HCT116 (cell line): ENCODE measurements around the gene NBEAL2. TPM values are rescaled to one million over a fixed set of nuclear protein-coding genes. Genes with fewer than 3 reads are reported as not detected.

Source experiments
- ATAC-seq: fragments of 200-7000 bp; cut with Tn5 transposase; 2 replicates; pipeline ENCODE4 v1.9.1; 2020; ENCODE audit warnings: mild to moderate bottlenecking, moderate library complexity
- BruUV-seq: library from RNA; stranded (reverse); fragments of 400-500 nt; replicated peaks from 2 replicates; lab custom pipeline; 2021; lab: Mats Ljungman, UMichigan
- CTCF ChIA-PET: fragments of 300-600 bp; sonication (Branson Sonifier 250); formaldehyde crosslinking; loops from one replicate; lab custom pipeline; 2021; ENCODE audit warnings: antibody characterized with exemption; lab: Charles Lee
- POLR2A ChIA-PET: fragments of 300-600, 350-600 bp; sonication (Branson Sonifier 250); formaldehyde crosslinking; loops from one replicate; lab custom pipeline; 2021; ENCODE audit warnings: antibody characterized with exemption; lab: Charles Lee
- RAD21 ChIA-PET, 2 experiments: fragments of 300-600 bp; sonication (Branson Sonifier 250); formaldehyde crosslinking; loops; one replicate each; lab custom pipeline; 2023; ENCODE audit warnings: low total read pairs in 2 of 2; ENCODE audit not compliant: uncharacterized antibody in 2 of 2, unreplicated experiment in 2 of 2, low non-redundant PET in 1 of 2; lab: Charles Lee
- DNase-seq: peaks from one replicate; pipeline ENCODE4 v3.0.0-alpha.2; 2010; ENCODE audit warnings: low read depth, low spot score
- H2AFZ ChIP-seq: fragments of 200-600 bp; shearing (Covaris generic), sonication (generic); 2 replicates; pipeline ENCODE4 v1.6.1; 2017; ENCODE audit warnings: low read depth, mixed run types, mixed read lengths, antibody characterized with exemption, low read length; ENCODE audit not compliant: poor library complexity, severe bottlenecking
- H3K27ac ChIP-seq: 2 replicates; pipeline ENCODE4 v1.5.1; 2012; ENCODE audit warnings: low read depth, low read length
- H3K27me3 ChIP-seq: fragments of 200-600 bp; sonication (generic); 2 replicates; pipeline ENCODE4 v1.6.1; 2016; ENCODE audit warnings: mixed run types, low read length, mixed read lengths; ENCODE audit not compliant: insufficient read depth
- H3K36me3 ChIP-seq, 2 experiments: fragments of 200-500 bp in 1 of 2; fragments of 200-600 bp in 1 of 2; sonication (Bioruptor generic) in 1 of 2; sonication (generic) in 1 of 2; 2 replicates each; pipeline versions ENCODE4 v1.5.1 to v1.6.1; 2014 to 2016; ENCODE audit warnings: low read length in 2 of 2, inconsistent platforms in 1 of 2, mixed read lengths in 1 of 2, mixed run types in 1 of 2; ENCODE audit not compliant: insufficient read depth in 2 of 2, control insufficient read depth in 1 of 2
- H3K4me1 ChIP-seq, 2 experiments: fragments of 200-600 bp in 1 of 2; sonication (generic) in 1 of 2; 2 replicates each; pipeline versions ENCODE4 v1.5.1 to v1.6.1; 2012 to 2017; ENCODE audit warnings: low read length in 2 of 2, inconsistent platforms in 1 of 2, mild to moderate bottlenecking in 1 of 2, mixed read lengths in 1 of 2, mixed run types in 1 of 2, moderate library complexity in 1 of 2; ENCODE audit not compliant: insufficient read depth in 2 of 2, control insufficient read depth in 1 of 2
- H3K4me2 ChIP-seq: fragments of 200-600 bp; sonication (generic); 2 replicates; pipeline ENCODE4 v1.6.1; 2017; ENCODE audit warnings: mixed run types, low read length, mixed read lengths
- H3K4me3 ChIP-seq, 2 experiments: fragments of 200-600 bp in 1 of 2; sonication (generic) in 1 of 2; replicated peaks in 1 of 2; 2 replicates each; pipeline ENCODE4 v1.5.1; 2011 to 2016; ENCODE audit warnings: low read length in 2 of 2, control low read depth in 1 of 2, low read depth in 1 of 2, mild to moderate bottlenecking in 1 of 2, mixed read lengths in 1 of 2, mixed run types in 1 of 2
- H3K79me2 ChIP-seq: fragments of 200-600 bp; sonication (generic); 2 replicates; pipeline ENCODE4 v1.6.1; 2017; ENCODE audit warnings: mild to moderate bottlenecking, mixed run types, low read length, moderate library complexity, mixed read lengths; ENCODE audit not compliant: insufficient read depth
- H3K9ac ChIP-seq: fragments of 200-600 bp; sonication (generic); 2 replicates; pipeline ENCODE4 v1.6.1; 2016; ENCODE audit warnings: low read length, mixed read lengths
- H3K9me2 ChIP-seq: fragments of 200-600 bp; sonication (generic), shearing (Covaris generic); 2 replicates; pipeline ENCODE4 v1.6.1; 2017; ENCODE audit warnings: mixed run types, mild to moderate bottlenecking, moderate library complexity; ENCODE audit not compliant: insufficient read depth
- H3K9me3 ChIP-seq, 2 experiments: fragments of 200-500 bp in 1 of 2; fragments of 200-600 bp in 1 of 2; sonication (Bioruptor generic) in 1 of 2; sonication (generic) in 1 of 2; 2 replicates each; pipeline ENCODE4 v1.6.1; 2014 to 2017; ENCODE audit warnings: low read length in 2 of 2, mixed read lengths in 2 of 2, inconsistent platforms in 1 of 2, low read depth in 1 of 2, mild to moderate bottlenecking in 1 of 2, mixed run types in 1 of 2, moderate library complexity in 1 of 2; ENCODE audit not compliant: control insufficient read depth in 1 of 2, insufficient read depth in 1 of 2
- H4K20me1 ChIP-seq: fragments of 200-600 bp; sonication (generic), shearing (Covaris generic); 2 replicates; pipeline ENCODE4 v1.6.1; 2017; ENCODE audit warnings: mixed run types, mild to moderate bottlenecking, moderate library complexity; ENCODE audit not compliant: insufficient read depth
- CBX3 ChIP-seq: IDR thresholded peaks from 2 replicates; pipeline ENCODE4 v1.6.1; 2012; ENCODE audit warnings: low read depth
- EGR1 ChIP-seq: IDR thresholded peaks from 2 replicates; pipeline ENCODE4 v1.6.1; 2012; ENCODE audit warnings: low read depth
- ELF1 ChIP-seq: IDR thresholded peaks from 2 replicates; pipeline ENCODE4 v1.6.1; 2012; ENCODE audit warnings: low read depth, borderline replicate concordance
- FOSL1 ChIP-seq: IDR thresholded peaks from 2 replicates; pipeline ENCODE4 v1.6.1; 2012; ENCODE audit warnings: low read depth
- YY1 ChIP-seq: IDR thresholded peaks from 2 replicates; pipeline ENCODE4 v1.6.1; 2011; ENCODE audit warnings: low read length, low read depth, moderate library complexity, mild to moderate bottlenecking; ENCODE audit not compliant: insufficient replicate concordance; ENCODE audit errors: extremely low read depth
- ZNF274 ChIP-seq: fragments of 200-500 bp; sonication (Bioruptor generic); IDR thresholded peaks from 2 replicates; pipeline ENCODE4 v1.6.1; 2014; ENCODE audit warnings: mild to moderate bottlenecking, low read depth, low read length, inconsistent platforms
- intact Hi-C: fragments of 100-400 bp; cut with micrococcal nuclease; formaldehyde crosslinking; loops from 2 replicates; pipeline ENCODE4 v1.10.0; 2022
- total RNA-seq: library from RNA; stranded (reverse); gene quantifications from one replicate; pipeline ENCODE4 v1.2.1, GENCODE V29; 2021; ENCODE audit not compliant: unreplicated experiment
- TF ChIP-seq, protein P1 (sequence below): IDR thresholded peaks from 2 replicates; pipeline ENCODE4 v1.6.1; 2011; ENCODE audit warnings: mild to moderate bottlenecking, low read length, moderate library complexity; ENCODE audit not compliant: insufficient replicate concordance; ENCODE audit errors: extremely low read depth

NBEAL2 gene
- total RNA-seq, 1 experiment from 2014 or later = 72.9 TPM

DNA sequence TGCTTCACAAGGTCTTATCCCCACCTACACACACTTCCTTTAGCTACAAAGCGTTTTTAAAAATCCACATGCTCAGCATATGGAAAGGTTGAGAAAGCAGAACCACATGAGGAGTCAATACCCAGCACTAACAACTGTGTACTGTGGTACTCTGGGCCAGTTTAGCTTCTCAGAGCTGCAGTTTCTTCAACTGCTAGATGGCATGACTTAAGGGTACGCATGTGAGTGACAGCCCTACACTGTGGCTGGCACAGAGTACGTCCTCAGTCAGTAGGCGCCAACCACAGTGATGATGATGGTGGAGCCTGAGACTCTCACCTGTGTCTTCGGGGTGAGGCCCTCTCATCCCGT, 20.3 kb upstream of the NBEAL2 start:
- intact Hi-C loops = no loop called here
- H3K27ac ChIP-seq = no peak overlapping the region
- BruUV-seq = no TSS peak
- peaks cover 24% of the 10 kb centered on the region for H4K20me1 ChIP-seq
- DNase-seq (no peak), ATAC-seq (no peak)
- H3K4me1 ChIP-seq = peaks cover 0 to 28% of the 10 kb centered on the region in 2 experiments; a peak in 1 of 4 replicates
- CTCF ChIA-PET = interaction anchor here (1.1 kb wide), 1 partner anchor 24 kb away, joined by 4 read pairs; no protein-coding TSS in a partner anchor
- no peaks in the 10 kb centered on the region for H3K9me3 ChIP-seq
- no peak overlapping the region for H3K4me2 ChIP-seq
- no peak for TF ChIP-seq ZNF274
- TF ChIP-seq, protein P1, sequence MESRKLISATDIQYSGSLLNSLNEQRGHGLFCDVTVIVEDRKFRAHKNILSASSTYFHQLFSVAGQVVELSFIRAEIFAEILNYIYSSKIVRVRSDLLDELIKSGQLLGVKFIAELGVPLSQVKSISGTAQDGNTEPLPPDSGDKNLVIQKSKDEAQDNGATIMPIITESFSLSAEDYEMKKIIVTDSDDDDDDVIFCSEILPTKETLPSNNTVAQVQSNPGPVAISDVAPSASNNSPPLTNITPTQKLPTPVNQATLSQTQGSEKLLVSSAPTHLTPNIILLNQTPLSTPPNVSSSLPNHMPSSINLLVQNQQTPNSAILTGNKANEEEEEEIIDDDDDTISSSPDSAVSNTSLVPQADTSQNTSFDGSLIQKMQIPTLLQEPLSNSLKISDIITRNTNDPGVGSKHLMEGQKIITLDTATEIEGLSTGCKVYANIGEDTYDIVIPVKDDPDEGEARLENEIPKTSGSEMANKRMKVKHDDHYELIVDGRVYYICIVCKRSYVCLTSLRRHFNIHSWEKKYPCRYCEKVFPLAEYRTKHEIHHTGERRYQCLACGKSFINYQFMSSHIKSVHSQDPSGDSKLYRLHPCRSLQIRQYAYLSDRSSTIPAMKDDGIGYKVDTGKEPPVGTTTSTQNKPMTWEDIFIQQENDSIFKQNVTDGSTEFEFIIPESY = no peak
- no peak for TF ChIP-seq ELF1
- no peak for TF ChIP-seq YY1
- no peak for TF ChIP-seq EGR1
- TF ChIP-seq FOSL1 = no peak
- no peak for TF ChIP-seq CBX3
- TF ChIP-seq, all 23 proteins: peak for 0
- Histone ChIP-seq H3K79me2 (peaks cover 92% of the 10 kb centered on the region), H2AFZ (no peak overlapping the region), H3K9ac (no peak overlapping the region), H3K36me3 (peaks cover 0 to 4% of the 10 kb centered on the region in 2 experiments; a peak in 1 of 4 replicates), H3K27me3 (no peaks in the 10 kb centered on the region), H3K4me3 (no peak overlapping the region), H3K9me2 (no peaks in the 10 kb centered on the region)
- POLR2A ChIA-PET = interaction anchor here (1.4 kb wide), 1 partner anchor 11 kb away, joined by 3 read pairs; no protein-coding TSS in a partner anchor
- RAD21 ChIA-PET = no interaction called here
